Urinary bladder (tissue), 4 donors: ENCODE measurements around the gene LETM1. TPM values are rescaled to one million over a fixed set of nuclear protein-coding genes. Genes with fewer than 3 reads are reported as not detected.
"Not testable (repeated sequence)": the region's sequence is repeated elsewhere in the genome, so short reads cannot be mapped to it uniquely, and the experiment has no call there.

ENCODE experiments used
- DNase-seq: peaks from one replicate; pipeline ENCODE4 v3.0.0-alpha.2; 2015; ENCODE audit errors: extremely low spot score
- H3K27ac ChIP-seq: one replicate; pipeline ENCODE4 v1.5.1; 2013; ENCODE audit warnings: low read depth, mild to moderate bottlenecking, moderate library complexity
- H3K36me3 ChIP-seq: one replicate; pipeline ENCODE4 v1.6.1; 2013; ENCODE audit warnings: mild to moderate bottlenecking, moderate library complexity; ENCODE audit not compliant: insufficient read depth
- H3K4me1 ChIP-seq: one replicate; pipeline ENCODE4 v1.6.1; 2013; ENCODE audit warnings: mild to moderate bottlenecking, moderate library complexity; ENCODE audit not compliant: insufficient read depth
- H3K4me3 ChIP-seq: one replicate; pipeline ENCODE4 v1.5.1; 2013; ENCODE audit warnings: low read depth, low read length
- WGBS: extraction: QIAGEN DNeasy Blood & Tissue Kit; methylation state at CpG from one replicate; pipeline ENCODE4 v1.1.7; 2013; 5-methylcytosine and 5-hydroxymethylcytosine counted together
- polyA plus RNA-seq: library from polyadenylated mRNA; stranded (reverse); fragments of 200-250 nt; gene quantifications from one replicate; pipeline ENCODE4 v1.2.3, GENCODE V29; 2013
- total RNA-seq: library from RNA; depleted of rRNA; stranded (reverse); fragments of >200 nt; gene quantifications from one replicate; pipeline ENCODE4 v1.2.3, GENCODE V29; 2014
- donor health status: healthy with polysubstance abuse.
- donor health status: healthy.

LETM1 gene
- total and polyA plus RNA-seq, 2 donors: 15.6 to 19.0 TPM

DNA sequence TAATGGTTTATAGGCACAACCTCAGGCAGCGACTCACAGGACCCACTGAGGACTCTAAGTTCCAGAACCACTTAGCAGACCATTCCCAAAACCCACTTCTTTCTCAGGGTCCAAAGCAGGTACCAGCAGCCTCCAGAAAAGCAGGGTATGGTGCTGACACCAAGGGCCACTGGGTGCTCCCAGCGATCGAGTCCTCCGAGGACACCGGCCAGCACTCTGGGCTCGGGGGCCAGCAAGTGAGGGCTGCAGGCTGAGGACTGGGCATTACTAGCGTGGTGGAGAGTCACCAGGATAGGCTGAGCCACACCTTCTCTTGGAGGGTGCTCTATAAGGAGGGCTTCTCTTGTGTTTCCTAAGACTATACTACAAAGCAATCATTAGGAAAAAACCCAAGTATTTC is 19.3 kb downstream of the LETM1 start:
- Histone ChIP-seq H3K4me3 (no peak overlapping the region), H3K4me1 (no peaks in the 10 kb centered on the region), H3K27ac (no peak overlapping the region), H3K36me3 (peaks cover 11% of the 10 kb centered on the region)
- WGBS: 93% methylated on average over 7 of the region's 7 CpGs
- no peak for DNase-seq

GRCh38 chr4:1835836-1836235 is 20.1 kb downstream of the LETM1 start:
- not testable (repeated sequence) for H3K4me3 ChIP-seq, H3K4me1 ChIP-seq, H3K27ac ChIP-seq, DNase-seq
- WGBS: 96% methylated on average over 8 of the region's 8 CpGs
- peaks cover 14% of the 10 kb centered on the region for H3K36me3 ChIP-seq

DNA sequence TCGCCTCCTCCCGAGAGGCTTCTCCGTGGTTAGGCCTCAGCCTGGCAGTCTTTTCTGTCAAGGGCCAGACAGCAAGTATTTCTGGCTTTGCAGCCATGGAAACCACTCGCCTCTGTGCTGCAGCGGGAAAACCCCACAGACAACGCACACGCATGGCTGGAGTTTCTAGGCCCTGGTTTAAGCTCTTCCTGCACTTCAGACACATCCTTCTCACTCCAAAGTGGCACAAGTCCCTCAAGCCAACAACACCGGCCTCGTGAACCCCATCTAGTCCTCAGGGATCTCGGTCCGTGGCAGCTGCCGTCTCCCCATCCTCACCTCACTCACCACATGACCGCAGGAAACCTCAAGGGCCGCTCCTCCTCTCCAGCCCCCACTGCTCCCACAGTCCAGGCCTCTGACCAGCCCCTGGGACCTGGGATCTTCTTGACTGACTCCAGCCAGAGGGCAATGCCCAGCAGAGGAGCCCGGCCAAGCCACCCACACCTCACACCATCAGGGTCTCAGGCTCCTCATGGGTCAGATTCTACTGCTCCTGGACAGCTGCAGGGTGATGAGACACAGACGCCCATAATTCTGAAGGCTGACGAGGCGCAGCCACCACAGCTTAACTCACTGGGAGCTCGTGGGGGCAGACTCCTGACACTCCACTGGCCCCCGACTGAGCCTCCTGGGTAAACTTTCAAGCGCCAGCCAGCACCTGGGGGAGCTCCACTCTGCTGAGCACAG is 21.7 kb downstream of the LETM1 start:
- Histone ChIP-seq H3K4me3 (no peak overlapping the region), H3K4me1 (no peaks in the 10 kb centered on the region), H3K27ac (no peak overlapping the region), H3K36me3 (peaks cover 14% of the 10 kb centered on the region)
- no peak for DNase-seq
- 81% methylated on average over 21 of the region's 21 CpGs for WGBS

DNA sequence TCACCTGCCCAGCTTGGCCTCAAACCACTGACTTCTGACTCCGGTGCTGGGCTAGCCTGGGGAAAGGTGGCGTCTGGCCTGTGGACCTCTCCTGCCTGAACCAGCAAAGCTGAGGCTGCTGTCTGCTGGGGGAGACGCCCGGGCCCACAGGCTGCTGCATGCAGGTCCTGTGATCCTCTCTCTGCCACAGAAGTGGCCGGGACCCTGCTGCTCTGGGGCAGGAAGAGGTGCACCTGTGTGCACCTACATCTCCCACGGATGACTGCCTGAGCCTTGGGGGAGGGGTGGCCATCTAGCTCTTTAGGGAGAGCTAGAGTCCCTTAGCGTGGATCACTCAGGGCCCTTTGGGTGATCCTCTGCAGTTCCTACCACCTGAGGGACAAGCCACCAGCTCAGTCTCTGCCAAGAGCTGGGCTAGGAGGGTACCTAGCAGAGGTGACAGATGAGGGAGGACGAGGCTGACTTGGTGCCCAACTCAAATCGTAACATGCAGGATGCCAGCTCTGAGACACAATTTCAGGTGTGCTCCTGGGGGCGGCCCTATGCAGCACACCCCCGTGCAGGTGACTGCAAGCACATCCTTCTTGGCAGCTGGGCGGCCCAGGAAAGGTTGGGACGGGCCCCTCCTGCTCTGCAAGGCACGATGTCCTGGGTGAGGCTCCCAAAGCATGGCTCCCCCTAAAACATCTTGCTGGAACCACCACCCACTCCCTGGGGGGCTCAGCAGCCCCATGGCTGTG is 22.5 kb downstream of the LETM1 start:
- H3K4me3 ChIP-seq: no peak overlapping the region
- peaks cover 14% of the 10 kb centered on the region for H3K36me3 ChIP-seq
- no peak for DNase-seq
- H3K4me1 ChIP-seq: no peaks in the 10 kb centered on the region
- H3K27ac ChIP-seq: no peak overlapping the region
- WGBS: 93% methylated on average over 14 of the region's 14 CpGs

GRCh38 chr4:1832690-1833089 is 23.3 kb downstream of the LETM1 start:
- Histone ChIP-seq H3K36me3 (peaks cover 14% of the 10 kb centered on the region), H3K4me1 (no peaks in the 10 kb centered on the region), H3K4me3 (no peak overlapping the region), H3K27ac (no peak overlapping the region)
- 94% methylated on average over 18 of the region's 18 CpGs for WGBS
- DNase-seq: no peak

DNA sequence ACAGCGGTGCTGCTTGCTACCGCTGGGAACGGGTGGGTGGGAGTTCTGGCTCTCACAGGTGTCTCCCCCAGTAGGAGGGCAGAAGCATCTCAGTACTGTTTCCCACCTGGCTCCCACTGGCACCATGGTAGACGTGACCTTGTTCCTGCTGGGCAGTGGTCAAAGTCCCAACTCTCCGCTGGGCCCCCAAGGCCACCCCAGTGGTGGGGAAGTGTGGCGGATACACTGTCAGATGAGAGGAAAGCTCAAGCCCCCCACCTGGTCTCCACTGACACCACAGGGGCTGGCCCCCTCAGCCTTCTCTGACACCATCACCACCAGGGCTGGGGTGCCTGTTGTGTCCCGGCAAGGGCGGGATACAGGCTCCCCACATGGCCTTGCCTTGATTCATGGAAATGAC is 24.6 kb downstream of the LETM1 start:
- DNase-seq: no peak
- peaks cover 14% of the 10 kb centered on the region for H3K36me3 ChIP-seq
- 94% methylated on average over 8 of the region's 8 CpGs for WGBS
- no peak overlapping the region for H3K4me3 ChIP-seq
- H3K4me1 ChIP-seq: no peaks in the 10 kb centered on the region
- no peak overlapping the region for H3K27ac ChIP-seq

DNA sequence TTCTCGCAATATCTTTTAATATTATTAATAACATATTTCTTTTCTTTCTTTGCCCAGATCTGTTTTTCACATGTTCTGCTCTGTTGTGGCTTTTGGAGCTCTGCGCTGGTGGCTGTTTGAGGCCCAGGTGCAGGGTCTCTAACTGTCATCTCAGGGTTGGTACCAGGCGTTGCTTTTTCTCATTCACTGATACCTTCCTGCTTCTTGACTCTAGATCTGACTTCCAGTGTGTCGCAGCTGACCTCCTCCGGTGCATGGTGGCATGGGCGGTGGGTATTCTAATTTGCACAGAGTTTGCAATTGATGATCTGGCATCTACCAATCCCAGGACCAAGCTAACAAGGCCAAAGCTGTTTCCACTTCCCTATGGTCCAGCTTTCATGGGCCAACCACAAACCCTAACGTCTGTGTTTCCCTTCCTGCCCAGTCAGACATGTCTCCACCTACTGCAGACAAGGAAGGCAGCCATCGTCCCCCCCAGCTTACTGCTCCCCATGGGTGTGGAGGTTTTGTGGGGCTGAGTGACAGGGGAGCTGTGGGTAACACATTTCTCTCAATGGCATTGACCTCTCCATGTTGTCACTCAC is 25.2 kb downstream of the LETM1 start:
- no peak for DNase-seq
- Histone ChIP-seq H3K4me3 (no peak overlapping the region), H3K27ac (no peak overlapping the region), H3K36me3 (peaks cover 14% of the 10 kb centered on the region), H3K4me1 (no peaks in the 10 kb centered on the region)
- 87% methylated on average over 8 of the region's 8 CpGs for WGBS

- H3K4me1 ChIP-seq: no peaks in the 10 kb centered on the region
- H3K27ac ChIP-seq: no peak overlapping the region
- H3K4me3 ChIP-seq: no peak overlapping the region
- peaks cover 10% of the 10 kb centered on the region for H3K36me3 ChIP-seq
- DNase-seq: no peak
- 94% methylated on average over 3 of the region's 3 CpGs for WGBS
Observed at GRCh38 chr4:1830234-1830633, 25.7 kb downstream of the LETM1 start.

DNA sequence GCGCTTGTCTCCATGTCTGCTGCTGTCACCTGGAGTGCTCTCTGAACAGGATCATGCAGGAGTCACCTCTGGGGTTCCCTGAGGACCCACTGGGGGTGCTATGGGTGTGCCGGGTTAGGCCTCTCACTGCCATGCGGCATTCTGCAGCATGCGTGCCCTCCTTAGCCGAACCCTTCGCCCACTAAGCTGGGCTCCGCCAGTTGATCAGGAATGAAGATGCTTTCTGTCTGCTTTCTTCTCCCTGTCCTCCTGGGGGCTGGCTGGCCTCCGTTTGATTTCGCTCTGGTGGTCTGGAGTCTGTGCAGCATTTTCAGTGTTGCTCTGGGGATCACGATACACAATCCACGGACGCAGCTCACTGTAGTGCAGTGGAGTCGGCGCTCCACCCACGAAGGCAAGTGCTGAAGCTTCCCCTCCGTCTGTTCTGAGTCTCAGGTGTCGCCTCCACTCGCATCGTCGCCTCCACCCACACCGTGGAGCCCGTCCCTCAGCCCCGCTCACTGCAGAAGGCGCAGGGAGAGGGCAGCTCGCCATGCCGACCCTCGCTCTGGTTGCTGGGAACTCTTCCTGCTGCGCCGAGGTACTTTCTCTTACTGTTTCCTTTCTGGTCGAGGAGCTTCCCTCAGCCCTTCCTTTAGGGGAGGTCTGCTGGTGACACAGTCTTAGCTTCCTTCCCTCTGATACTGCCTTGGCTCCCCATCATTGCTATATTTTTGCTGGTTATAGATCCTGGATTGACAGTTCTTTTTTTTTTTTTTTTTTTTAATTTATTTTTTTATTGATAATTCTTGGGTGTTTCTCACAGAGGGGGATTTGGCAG is 29.2 kb downstream of the LETM1 start:
- Histone ChIP-seq H3K27ac (no peak overlapping the region), H3K36me3 (peaks cover 3% of the 10 kb centered on the region), H3K4me1 (no peaks in the 10 kb centered on the region), H3K4me3 (no peak overlapping the region)
- DNase-seq: no peak
- 91% methylated on average over 30 of the region's 30 CpGs for WGBS

GRCh38 chr4:1825326-1825725 is 30.6 kb downstream of the LETM1 start:
- no peaks in the 10 kb centered on the region for H3K36me3 ChIP-seq
- DNase-seq: no peak

DNA sequence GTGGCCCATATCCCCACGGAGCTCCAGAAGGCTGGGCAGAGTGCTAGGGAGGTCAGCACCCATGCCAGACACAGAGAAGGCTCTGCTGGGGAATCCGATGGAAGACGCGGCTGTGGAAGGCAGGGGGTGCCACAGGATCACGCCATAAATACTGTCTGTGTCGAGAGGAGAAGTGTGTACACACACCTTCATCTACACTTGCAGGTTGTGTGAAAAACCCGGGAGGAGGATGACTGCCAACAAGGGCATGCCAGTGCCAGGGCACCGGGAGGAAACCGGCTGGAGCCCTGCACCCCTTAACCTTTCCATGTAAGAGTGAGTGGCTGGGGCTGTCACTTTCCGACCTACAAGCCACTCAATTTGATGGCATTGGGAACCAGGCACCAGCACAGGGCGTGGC is 31.2 kb downstream of the LETM1 start:
- Histone ChIP-seq H3K4me3 (no peak overlapping the region), H3K4me1 (no peaks in the 10 kb centered on the region), H3K27ac (no peak overlapping the region), H3K36me3 (no peaks in the 10 kb centered on the region)
- WGBS: 87% methylated on average over 11 of the region's 11 CpGs
- no peak for DNase-seq

More at GRCh38 chr4:1825326-1825725, 30.6 kb downstream of the LETM1 start:
- Histone ChIP-seq H3K4me1 (no peaks in the 10 kb centered on the region), H3K27ac (no peak overlapping the region), H3K4me3 (no peak overlapping the region)
- WGBS: 84% methylated on average over 19 of the region's 19 CpGs

GRCh38 chr4:1823545-1823932 is 32.4 kb downstream of the LETM1 start:
- 92% methylated on average over 12 of the region's 12 CpGs for WGBS
- Histone ChIP-seq H3K36me3 (no peaks in the 10 kb centered on the region), H3K4me3 (no peak overlapping the region), H3K4me1 (no peaks in the 10 kb centered on the region), H3K27ac (no peak overlapping the region)
- no peak for DNase-seq
